KBM-7 (cell line): Measurements from ENCODE around the gene GNB3.

Source experiments
- DNase-seq: peaks from one replicate; pipeline ENCODE4 v3.0.0-alpha.2; 2015
- in situ Hi-C: fragments of 300-500 bp; cut with MboI; formaldehyde crosslinking; loops from 2 replicates; pipeline ENCODE4 v1.14.3; 2020; ENCODE audit warnings: low sequenced_read_pairs, low pct_unique_long_range_greater_than_20kb, mixed read lengths

GNB3 gene

GRCh38 chr12:6822426-6823135, 18.1 kb upstream of the GNB3 start:
- no peak for DNase-seq
- in situ Hi-C loops, result no loop called here

GRCh38 chr12:6823182-6824084, 17.3 kb upstream of the GNB3 start:
- in situ Hi-C loops, result no loop called here

GRCh38 chr12:6824085-6824775, 16.5 kb upstream of the GNB3 start:
- no peak for DNase-seq
- in situ Hi-C loops, result no loop called here

More at GRCh38 chr12:6823182-6824084, 17.3 kb upstream of the GNB3 start:
- DNase-seq, result no peak

- DNase-seq, result no peak
- in situ Hi-C loops, result no loop called here
These were observed 15.8 kb upstream of the GNB3 start for GRCh38 chr12:6824901-6825381.

- in situ Hi-C loops, result no loop called here
These were observed 15.2 kb upstream of the GNB3 start for GRCh38 chr12:6825398-6826124.

GRCh38 chr12:6826125-6826733, 14.5 kb upstream of the GNB3 start:
- in situ Hi-C loops, result no loop called here
- DNase-seq, result no peak

More at GRCh38 chr12:6825398-6826124, 15.2 kb upstream of the GNB3 start:
- DNase-seq, result peak; percentile 91

- no peak for DNase-seq
- in situ Hi-C loops, result no loop called here
These were observed 13.8 kb upstream of the GNB3 start for GRCh38 chr12:6826734-6827436.

GRCh38 chr12:6827437-6827911, 13.3 kb upstream of the GNB3 start:
- DNase-seq, result peak; percentile 88
- in situ Hi-C loops, result no loop called here

GRCh38 chr12:6827982-6828780, 12.5 kb upstream of the GNB3 start, which contains the start of gene P3H3:
Gene P3H3, plus strand, starts transcription at chr12:6828407. Its CDS starts 34 bp downstream, at chr12:6828441.
- in situ Hi-C loops, result no loop called here
- peak; percentile 47 for DNase-seq

- peak; percentile 67 for DNase-seq
These were observed 11.8 kb upstream of the GNB3 start for GRCh38 chr12:6828781-6829535.

GRCh38 chr12:6829536-6830220, 11.0 kb upstream of the GNB3 start:
- no peak for DNase-seq
- in situ Hi-C loops, result no loop called here

More at GRCh38 chr12:6828781-6829535, 11.8 kb upstream of the GNB3 start:
- in situ Hi-C loops, result no loop called here

- no peak for DNase-seq
- in situ Hi-C loops, result no loop called here
These were observed 10.3 kb upstream of the GNB3 start for GRCh38 chr12:6830286-6830890.

- in situ Hi-C loops, result no loop called here
- no peak for DNase-seq
These were observed 9.7 kb upstream of the GNB3 start for GRCh38 chr12:6830999-6831398.

- in situ Hi-C loops, result no loop called here
- DNase-seq, result no peak
These were observed 9.2 kb upstream of the GNB3 start for GRCh38 chr12:6831450-6831995.

GRCh38 chr12:6832125-6832524, 8.6 kb upstream of the GNB3 start:
- DNase-seq, result no peak
- in situ Hi-C loops, result no loop called here
